Gastrocnemius medialis (tissue), 4 donors: ENCODE data around the gene HIPK2.

Experiments
- CTCF ChIP-seq, 5 experiments: fragments of 450-650 bp in 3 of 5; fragments of 200-600 bp in 2 of 5; sonication (generic) in 2 of 5; IDR thresholded peaks in 4 of 5; conservative IDR thresholded peaks in 1 of 5; 1 replicate in 4 of 5; 2 replicates in 1 of 5; pipeline ENCODE4 v1.5.1; 2016 to 2019; ENCODE audit warnings: antibody characterized with exemption in 5 of 5, mild to moderate bottlenecking in 3 of 5, moderate library complexity in 3 of 5
- POLR2A ChIP-seq, 2 donors: fragments of 450-650 bp; IDR thresholded peaks; one replicate each; pipeline ENCODE4 v1.6.1; 2017; ENCODE audit warnings: antibody characterized with exemption in 2 of 2, mild to moderate bottlenecking in 2 of 2, moderate library complexity in 2 of 2

- TF ChIP-seq POLR2A (IDR thresholded peaks at IDR 0.05) (no peak), CTCF (IDR thresholded peaks at IDR 0.05 in 4 of 5, conservative IDR thresholded peaks at IDR 0.05 in 1 of 5) (no peak)
These were observed 45.1 kb upstream of the HIPK2 start for GRCh38 chr7:139822855-139823254.
